ENCODE measurements around the gene WDR12.
"Not testable (repeated sequence)": the region's sequence is repeated elsewhere in the genome, so short reads cannot be mapped to it uniquely, and the experiment has no call there.

Gene WDR12

GRCh38 chr2:202861987-202862386 is 49.5 kb downstream of the WDR12 start:
- H3K9ac ChIP-seq (ENCODE audit: low read depth, low read length), result no peak overlapping the region
- no peaks in the 10 kb centered on the region for H3K36me3 ChIP-seq (ENCODE audit: insufficient read depth, low read length)
- H3K4me1 ChIP-seq (ENCODE audit: insufficient read depth, low read length), result no peaks in the 10 kb centered on the region
- no peaks in the 10 kb centered on the region for H3K9me3 ChIP-seq (ENCODE audit: control insufficient read depth, insufficient read depth, low read length)

GRCh38 chr2:202858601-202859000 is 52.9 kb downstream of the WDR12 start:
- Histone ChIP-seq H3K36me3 (ENCODE audit: insufficient read depth, low read length) (no peaks in the 10 kb centered on the region), H3K9me3 (ENCODE audit: control insufficient read depth, insufficient read depth, low read length) (no peaks in the 10 kb centered on the region), H3K4me1 (ENCODE audit: insufficient read depth, low read length) (no peaks in the 10 kb centered on the region), H3K9ac (ENCODE audit: low read depth, low read length) (no peak overlapping the region)

DNA sequence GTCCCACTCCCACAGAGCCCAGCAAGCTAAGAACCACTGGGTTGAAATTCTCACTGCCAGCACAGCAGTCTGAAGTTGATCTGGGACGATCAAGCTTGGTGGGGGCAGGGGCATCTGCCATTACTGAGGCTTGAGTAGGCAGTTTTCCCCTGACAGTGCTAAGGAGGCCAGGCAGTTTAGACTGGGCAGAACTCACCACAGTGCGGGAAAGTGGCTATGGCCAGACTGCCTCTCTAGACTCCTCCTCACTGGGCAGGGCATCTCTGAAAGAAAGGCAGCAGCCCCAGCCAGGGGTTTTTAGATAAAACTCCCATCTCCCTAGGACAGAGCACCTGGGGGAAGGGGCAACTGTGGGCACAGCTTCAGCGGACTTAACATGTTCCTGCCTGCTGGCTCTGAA is 62.1 kb downstream of the WDR12 start:
- H3K9me3 ChIP-seq (ENCODE audit: control insufficient read depth, insufficient read depth, low read length); H3K4me1 ChIP-seq (ENCODE audit: insufficient read depth, low read length); H3K36me3 ChIP-seq (ENCODE audit: insufficient read depth, low read length); H3K9ac ChIP-seq (ENCODE audit: low read depth, low read length): not testable (repeated sequence)

DNA sequence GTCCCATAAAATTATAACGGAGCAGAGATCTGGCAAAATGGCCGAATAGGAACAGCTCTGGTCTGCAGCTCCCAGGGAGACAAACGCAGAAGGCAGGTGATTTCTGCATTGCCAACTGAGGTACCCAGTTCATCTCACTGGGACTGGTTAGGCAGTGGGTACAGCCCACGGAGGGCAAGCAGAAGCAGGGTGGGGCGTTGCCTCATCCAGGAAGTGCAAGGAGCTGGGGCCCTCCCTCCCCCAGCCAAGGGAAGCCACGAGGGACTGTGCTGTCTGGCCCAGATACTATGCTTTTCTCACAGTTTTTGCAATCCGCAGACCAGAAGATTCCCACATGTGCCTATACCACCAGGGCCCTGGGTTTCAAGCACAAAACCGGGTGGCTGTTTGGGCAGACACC is 62.7 kb downstream of the WDR12 start:
- Histone ChIP-seq H3K9ac (ENCODE audit: low read depth, low read length) (no peak overlapping the region), H3K9me3 (ENCODE audit: control insufficient read depth, insufficient read depth, low read length) (no peaks in the 10 kb centered on the region), H3K4me1 (ENCODE audit: insufficient read depth, low read length) (0 out of 2 replicates have a peak, but pooled peaks cover 6% of the 10 kb centered on the region), H3K36me3 (ENCODE audit: insufficient read depth, low read length) (no peaks in the 10 kb centered on the region)

- no peaks in the 10 kb centered on the region for H3K9me3 ChIP-seq (ENCODE audit: control insufficient read depth, insufficient read depth, low read length)
- H3K36me3 ChIP-seq (ENCODE audit: insufficient read depth, low read length), result no peaks in the 10 kb centered on the region
- no peak overlapping the region for H3K9ac ChIP-seq (ENCODE audit: low read depth, low read length)
- H3K4me1 ChIP-seq (ENCODE audit: insufficient read depth, low read length), result 0 out of 2 replicates have a peak, but pooled peaks cover 6% of the 10 kb centered on the region
Observed at GRCh38 chr2:202847693-202848524, 63.6 kb downstream of the WDR12 start.

- H3K9me3 ChIP-seq (ENCODE audit: control insufficient read depth, insufficient read depth, low read length), result no peaks in the 10 kb centered on the region
- no peaks in the 10 kb centered on the region for H3K36me3 ChIP-seq (ENCODE audit: insufficient read depth, low read length)
- no peak overlapping the region for H3K9ac ChIP-seq (ENCODE audit: low read depth, low read length)
- H3K4me1 ChIP-seq (ENCODE audit: insufficient read depth, low read length), result 0 out of 2 replicates have a peak, but pooled peaks cover 5% of the 10 kb centered on the region
Observed at GRCh38 chr2:202844656-202845055, 66.8 kb downstream of the WDR12 start.

- Histone ChIP-seq H3K9me3 (ENCODE audit: control insufficient read depth, insufficient read depth, low read length) (no peaks in the 10 kb centered on the region), H3K4me1 (ENCODE audit: insufficient read depth, low read length) (no peaks in the 10 kb centered on the region), H3K36me3 (ENCODE audit: insufficient read depth, low read length) (no peaks in the 10 kb centered on the region), H3K9ac (ENCODE audit: low read depth, low read length) (no peak overlapping the region)
Observed at GRCh38 chr2:202842690-202843089, 68.8 kb downstream of the WDR12 start.

- H3K4me1 ChIP-seq (ENCODE audit: insufficient read depth, low read length), result no peaks in the 10 kb centered on the region
- H3K9me3 ChIP-seq (ENCODE audit: control insufficient read depth, insufficient read depth, low read length), result no peaks in the 10 kb centered on the region
- H3K36me3 ChIP-seq (ENCODE audit: insufficient read depth, low read length), result no peaks in the 10 kb centered on the region
- no peak overlapping the region for H3K9ac ChIP-seq (ENCODE audit: low read depth, low read length)
Observed at GRCh38 chr2:202841090-202841867, 70.2 kb downstream of the WDR12 start.

- no peaks in the 10 kb centered on the region for H3K36me3 ChIP-seq (ENCODE audit: insufficient read depth, low read length)
- no peak overlapping the region for H3K9ac ChIP-seq (ENCODE audit: low read depth, low read length)
- no peaks in the 10 kb centered on the region for H3K4me1 ChIP-seq (ENCODE audit: insufficient read depth, low read length)
- no peaks in the 10 kb centered on the region for H3K9me3 ChIP-seq (ENCODE audit: control insufficient read depth, insufficient read depth, low read length)
Observed at GRCh38 chr2:202831242-202832220, 79.9 kb downstream of the WDR12 start.

DNA sequence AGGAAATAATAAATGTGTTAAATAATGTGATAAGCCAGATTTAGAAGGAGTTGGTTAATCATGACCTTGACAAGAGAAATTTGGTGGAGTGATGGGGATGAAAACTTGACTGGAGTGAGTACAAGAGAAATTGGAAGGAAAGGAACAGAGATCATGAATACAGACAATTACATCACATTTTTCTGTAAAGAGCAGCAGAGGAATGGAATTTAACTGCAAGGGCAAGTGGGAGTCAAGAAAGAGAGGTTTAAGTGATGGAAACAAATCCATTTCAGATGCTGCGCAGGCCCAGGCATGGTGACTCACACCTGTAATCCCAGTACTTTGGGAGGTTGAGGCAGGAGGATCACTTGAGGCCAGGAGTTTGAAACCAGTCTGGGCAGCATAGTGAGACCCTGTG is 86.6 kb downstream of the WDR12 start:
- no peak overlapping the region for H3K9ac ChIP-seq (ENCODE audit: low read depth, low read length)
- H3K9me3 ChIP-seq (ENCODE audit: control insufficient read depth, insufficient read depth, low read length), result no peaks in the 10 kb centered on the region
- no peaks in the 10 kb centered on the region for H3K4me1 ChIP-seq (ENCODE audit: insufficient read depth, low read length)
- H3K36me3 ChIP-seq (ENCODE audit: insufficient read depth, low read length), result no peaks in the 10 kb centered on the region

Measured in ES-I3 (cell line).